ENCODE results near the gene PARVB. TPM values are rescaled to one million over a fixed set of nuclear protein-coding genes. Genes with fewer than 3 reads are reported as not detected.

Gene PARVB
- total RNA-seq, 2 donors from 2014 or later, result 4.5 to 11.4 TPM

- intact Hi-C loops (cut with DNase I), result no loop called here
- Histone ChIP-seq H3K9me3 (no peaks in the 10 kb centered on the region), H3K9ac (ENCODE audit: low read depth in 2 of 2, low read length in 2 of 2) (no peak overlapping the region), H3K27me3 (no peaks in the 10 kb centered on the region), H3K4me1 (no peaks in the 10 kb centered on the region), H3K27ac (no peak overlapping the region), H3K4me3 (no peak overlapping the region), H3K36me3 (no peaks in the 10 kb centered on the region)
- TF ChIP-seq, protein P1, sequence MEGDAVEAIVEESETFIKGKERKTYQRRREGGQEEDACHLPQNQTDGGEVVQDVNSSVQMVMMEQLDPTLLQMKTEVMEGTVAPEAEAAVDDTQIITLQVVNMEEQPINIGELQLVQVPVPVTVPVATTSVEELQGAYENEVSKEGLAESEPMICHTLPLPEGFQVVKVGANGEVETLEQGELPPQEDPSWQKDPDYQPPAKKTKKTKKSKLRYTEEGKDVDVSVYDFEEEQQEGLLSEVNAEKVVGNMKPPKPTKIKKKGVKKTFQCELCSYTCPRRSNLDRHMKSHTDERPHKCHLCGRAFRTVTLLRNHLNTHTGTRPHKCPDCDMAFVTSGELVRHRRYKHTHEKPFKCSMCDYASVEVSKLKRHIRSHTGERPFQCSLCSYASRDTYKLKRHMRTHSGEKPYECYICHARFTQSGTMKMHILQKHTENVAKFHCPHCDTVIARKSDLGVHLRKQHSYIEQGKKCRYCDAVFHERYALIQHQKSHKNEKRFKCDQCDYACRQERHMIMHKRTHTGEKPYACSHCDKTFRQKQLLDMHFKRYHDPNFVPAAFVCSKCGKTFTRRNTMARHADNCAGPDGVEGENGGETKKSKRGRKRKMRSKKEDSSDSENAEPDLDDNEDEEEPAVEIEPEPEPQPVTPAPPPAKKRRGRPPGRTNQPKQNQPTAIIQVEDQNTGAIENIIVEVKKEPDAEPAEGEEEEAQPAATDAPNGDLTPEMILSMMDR (IDR thresholded peaks at IDR 0.05), result no peak
- DNase-seq, result no peak
Measured at GRCh38 chr22:44199164-44199563, 175.1 kb downstream of the PARVB start.

DNA sequence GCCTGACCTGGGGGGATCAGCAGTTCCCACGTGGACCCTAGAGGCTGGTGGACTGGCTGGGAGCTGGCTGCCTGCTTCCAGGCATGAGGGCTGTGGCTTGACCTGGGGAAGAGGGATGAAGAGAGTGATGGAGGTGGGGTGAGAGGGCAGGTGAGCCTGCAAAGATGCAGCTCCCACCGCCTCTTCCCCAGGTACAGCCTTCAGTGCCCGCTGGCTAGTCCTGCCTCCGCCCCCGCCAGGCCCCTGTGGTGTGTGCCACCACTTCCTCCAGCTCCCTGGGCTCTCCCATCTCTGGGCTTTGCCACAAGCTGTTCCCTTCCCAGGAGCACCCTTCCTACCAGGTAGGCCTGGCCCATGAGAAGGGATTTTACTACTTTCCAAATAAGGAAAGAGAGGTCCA lies 175.8 kb downstream of the PARVB start:
- Histone ChIP-seq H3K4me3 (no peak overlapping the region), H3K36me3 (no peaks in the 10 kb centered on the region), H3K4me1 (no peaks in the 10 kb centered on the region), H3K9ac (ENCODE audit: low read depth in 2 of 2, low read length in 2 of 2) (no peak overlapping the region), H3K27me3 (no peaks in the 10 kb centered on the region), H3K27ac (no peak overlapping the region), H3K9me3 (no peaks in the 10 kb centered on the region)
- intact Hi-C loops (cut with DNase I), result no loop called here
- TF ChIP-seq, protein P1 (IDR thresholded peaks at IDR 0.05), result no peak
- DNase-seq, result no peak

- Histone ChIP-seq H3K4me3 (no peak overlapping the region), H3K36me3 (no peaks in the 10 kb centered on the region), H3K27ac (no peak overlapping the region), H3K9me3 (no peaks in the 10 kb centered on the region), H3K4me1 (no peaks in the 10 kb centered on the region), H3K9ac (ENCODE audit: low read depth in 2 of 2, low read length in 2 of 2) (no peak overlapping the region), H3K27me3 (no peaks in the 10 kb centered on the region)
- TF ChIP-seq, protein P1 (IDR thresholded peaks at IDR 0.05), result no peak
- intact Hi-C loops (cut with DNase I), result no loop called here
- no peak for DNase-seq
Measured at GRCh38 chr22:44200451-44200850, 176.3 kb downstream of the PARVB start.

- Histone ChIP-seq H3K9ac (ENCODE audit: low read depth in 2 of 2, low read length in 2 of 2) (no peak overlapping the region), H3K27ac (no peak overlapping the region), H3K4me3 (no peak overlapping the region), H3K27me3 (no peaks in the 10 kb centered on the region), H3K9me3 (no peaks in the 10 kb centered on the region), H3K36me3 (no peaks in the 10 kb centered on the region), H3K4me1 (no peaks in the 10 kb centered on the region)
- intact Hi-C loops (cut with DNase I), result no loop called here
- DNase-seq, result no peak
- TF ChIP-seq, protein P1 (IDR thresholded peaks at IDR 0.05), result no peak
Measured at GRCh38 chr22:44200855-44201550, 176.9 kb downstream of the PARVB start.

DNA sequence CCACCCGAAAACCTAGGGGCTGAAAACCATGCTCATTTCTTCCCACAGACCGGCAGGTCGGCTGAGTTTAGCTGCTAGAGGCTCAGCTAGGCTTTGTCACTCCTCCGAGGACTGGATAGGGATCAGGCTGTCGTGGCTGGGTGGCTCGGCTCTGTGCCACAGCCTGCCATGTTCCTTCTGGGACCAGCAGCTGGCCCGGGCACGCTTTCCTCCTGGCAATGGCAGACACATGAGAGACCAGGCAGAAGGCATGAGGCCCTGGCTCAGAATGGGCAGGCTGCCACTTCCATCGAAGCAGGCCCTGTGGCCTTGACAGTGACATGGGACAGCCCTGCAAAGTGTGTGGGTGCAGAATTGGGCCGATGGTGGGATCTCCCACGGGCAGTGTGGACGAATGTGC lies 177.6 kb downstream of the PARVB start:
- no peak overlapping the region for H3K9ac ChIP-seq (ENCODE audit: low read depth in 2 of 2, low read length in 2 of 2)
- H3K27me3 ChIP-seq, result no peaks in the 10 kb centered on the region
- H3K36me3 ChIP-seq, result no peaks in the 10 kb centered on the region
- DNase-seq, result no peak
- TF ChIP-seq, protein P1 (IDR thresholded peaks at IDR 0.05), result no peak
- H3K27ac ChIP-seq, result no peak overlapping the region
- H3K4me1 ChIP-seq, result no peaks in the 10 kb centered on the region
- H3K9me3 ChIP-seq, result no peaks in the 10 kb centered on the region
- no peak overlapping the region for H3K4me3 ChIP-seq
- intact Hi-C loops (cut with DNase I), result no loop called here

All from colonic mucosa (tissue), 4 donors.